ENCODE data around the gene ACOX3. TPM values are rescaled to one million over a fixed set of nuclear protein-coding genes. Genes with fewer than 3 reads are reported as not detected.

ACOX3 gene
- total RNA-seq, 1 donor from 2014 or later = 44.1 TPM

GRCh38 chr4:8345946-8346814 lies 94.3 kb downstream of the ACOX3 start:
- Mint-ChIP-seq H3K27me3 (ENCODE audit: unreplicated experiment) (peaks cover 3% of the 10 kb centered on the region), H3K36me3 (ENCODE audit: low read depth, unreplicated experiment) (no peaks in the 10 kb centered on the region), H3K27ac (ENCODE audit: unreplicated experiment) (no peak overlapping the region), H3K4me3 (ENCODE audit: unreplicated experiment) (no peak overlapping the region), H3K9me3 (ENCODE audit: unreplicated experiment) (no peaks in the 10 kb centered on the region), H3K4me1 (ENCODE audit: unreplicated experiment) (no peaks in the 10 kb centered on the region)
- TF ChIP-seq, protein P1, sequence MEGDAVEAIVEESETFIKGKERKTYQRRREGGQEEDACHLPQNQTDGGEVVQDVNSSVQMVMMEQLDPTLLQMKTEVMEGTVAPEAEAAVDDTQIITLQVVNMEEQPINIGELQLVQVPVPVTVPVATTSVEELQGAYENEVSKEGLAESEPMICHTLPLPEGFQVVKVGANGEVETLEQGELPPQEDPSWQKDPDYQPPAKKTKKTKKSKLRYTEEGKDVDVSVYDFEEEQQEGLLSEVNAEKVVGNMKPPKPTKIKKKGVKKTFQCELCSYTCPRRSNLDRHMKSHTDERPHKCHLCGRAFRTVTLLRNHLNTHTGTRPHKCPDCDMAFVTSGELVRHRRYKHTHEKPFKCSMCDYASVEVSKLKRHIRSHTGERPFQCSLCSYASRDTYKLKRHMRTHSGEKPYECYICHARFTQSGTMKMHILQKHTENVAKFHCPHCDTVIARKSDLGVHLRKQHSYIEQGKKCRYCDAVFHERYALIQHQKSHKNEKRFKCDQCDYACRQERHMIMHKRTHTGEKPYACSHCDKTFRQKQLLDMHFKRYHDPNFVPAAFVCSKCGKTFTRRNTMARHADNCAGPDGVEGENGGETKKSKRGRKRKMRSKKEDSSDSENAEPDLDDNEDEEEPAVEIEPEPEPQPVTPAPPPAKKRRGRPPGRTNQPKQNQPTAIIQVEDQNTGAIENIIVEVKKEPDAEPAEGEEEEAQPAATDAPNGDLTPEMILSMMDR (IDR thresholded peaks at IDR 0.05; ENCODE audit: unreplicated experiment) = no peak
- no peak for DNase-seq (ENCODE audit: low spot score)

GRCh38 chr4:8345053-8345945 lies 95.2 kb downstream of the ACOX3 start:
- no peak overlapping the region for H3K27ac Mint-ChIP-seq (ENCODE audit: unreplicated experiment)
- no peak overlapping the region for H3K4me3 Mint-ChIP-seq (ENCODE audit: unreplicated experiment)
- no peaks in the 10 kb centered on the region for H3K4me1 Mint-ChIP-seq (ENCODE audit: unreplicated experiment)
- peaks cover 2% of the 10 kb centered on the region for H3K27me3 Mint-ChIP-seq (ENCODE audit: unreplicated experiment)
- no peak for DNase-seq (ENCODE audit: low spot score)
- TF ChIP-seq, protein P1 (IDR thresholded peaks at IDR 0.05; ENCODE audit: unreplicated experiment) = no peak
- H3K9me3 Mint-ChIP-seq (ENCODE audit: unreplicated experiment) = no peaks in the 10 kb centered on the region
- no peaks in the 10 kb centered on the region for H3K36me3 Mint-ChIP-seq (ENCODE audit: low read depth, unreplicated experiment)

DNA sequence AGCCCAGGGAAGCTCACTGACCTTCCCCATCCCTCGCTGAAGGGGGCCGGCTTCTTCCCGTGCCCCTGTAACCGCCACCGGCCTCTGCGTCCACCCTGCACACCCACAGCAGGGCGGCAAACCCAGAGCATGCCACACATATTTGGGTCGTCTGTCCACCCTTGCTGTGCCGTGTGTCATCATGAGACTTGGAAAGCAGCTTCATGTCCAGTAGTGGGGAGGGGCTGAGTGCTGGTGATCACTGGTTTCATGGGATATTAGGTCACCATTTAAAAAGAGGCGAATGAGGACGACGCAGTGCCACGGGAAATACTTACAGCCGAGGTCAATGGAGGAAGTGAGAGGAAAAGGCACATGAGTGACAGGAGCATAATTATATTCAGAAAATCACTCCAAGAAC lies 96.1 kb downstream of the ACOX3 start:
- no peak for DNase-seq (ENCODE audit: low spot score)
- no peak overlapping the region for H3K27ac Mint-ChIP-seq (ENCODE audit: unreplicated experiment)
- TF ChIP-seq, protein P1 (IDR thresholded peaks at IDR 0.05; ENCODE audit: unreplicated experiment) = no peak

GRCh38 chr4:8343967-8344331 lies 96.6 kb downstream of the ACOX3 start:
- Mint-ChIP-seq H3K36me3 (ENCODE audit: low read depth, unreplicated experiment) (no peaks in the 10 kb centered on the region), H3K9me3 (ENCODE audit: unreplicated experiment) (no peaks in the 10 kb centered on the region), H3K4me3 (ENCODE audit: unreplicated experiment) (no peak overlapping the region), H3K27me3 (ENCODE audit: unreplicated experiment) (no peaks in the 10 kb centered on the region), H3K4me1 (ENCODE audit: unreplicated experiment) (no peaks in the 10 kb centered on the region), H3K27ac (ENCODE audit: unreplicated experiment) (no peak overlapping the region)
- DNase-seq (ENCODE audit: low spot score) = no peak
- TF ChIP-seq, protein P1 (IDR thresholded peaks at IDR 0.05; ENCODE audit: unreplicated experiment) = no peak

More for the DNA sequence above, 96.1 kb downstream of the ACOX3 start:
- no peaks in the 10 kb centered on the region for H3K4me1 Mint-ChIP-seq (ENCODE audit: unreplicated experiment)
- no peaks in the 10 kb centered on the region for H3K36me3 Mint-ChIP-seq (ENCODE audit: low read depth, unreplicated experiment)
- H3K27me3 Mint-ChIP-seq (ENCODE audit: unreplicated experiment) = no peaks in the 10 kb centered on the region
- H3K4me3 Mint-ChIP-seq (ENCODE audit: unreplicated experiment) = no peak overlapping the region
- no peaks in the 10 kb centered on the region for H3K9me3 Mint-ChIP-seq (ENCODE audit: unreplicated experiment)
